ENCODE results near the gene RHOBTB1.
A peak's percentile ranks its signal among the peaks of the same experiment; 100 is the strongest.

RHOBTB1 gene

GRCh38 chr10:60964257-60965235, 20.6 kb upstream of the RHOBTB1 start:
- peak; percentile 25 to 83 for DNase-seq

GRCh38 chr10:60963441-60964256, 19.7 kb upstream of the RHOBTB1 start:
- DNase-seq, result peak in 1 of 2 experiments; percentile 12

GRCh38 chr10:60962946-60963345, 19.0 kb upstream of the RHOBTB1 start:
- DNase-seq, result no peak

- DNase-seq, result no peak
These were observed 16.9 kb upstream of the RHOBTB1 start for GRCh38 chr10:60960913-60961312.

GRCh38 chr10:60960031-60960430, 16.0 kb upstream of the RHOBTB1 start:
- no peak for DNase-seq

GRCh38 chr10:60958892-60959601, 15.1 kb upstream of the RHOBTB1 start:
- no peak for DNase-seq

- DNase-seq, result no peak
These were observed 13.8 kb upstream of the RHOBTB1 start for GRCh38 chr10:60957667-60958221.

GRCh38 chr10:60955957-60956425, 12.0 kb upstream of the RHOBTB1 start:
- no peak for DNase-seq

- no peak for DNase-seq
These were observed 11.3 kb upstream of the RHOBTB1 start for GRCh38 chr10:60955316-60955715.

- no peak for DNase-seq
These were observed 10.1 kb upstream of the RHOBTB1 start for GRCh38 chr10:60954035-60954434.

- no peak for DNase-seq
These were observed 9.4 kb upstream of the RHOBTB1 start for GRCh38 chr10:60953420-60953819.

- DNase-seq, result no peak
These were observed 8.8 kb upstream of the RHOBTB1 start for GRCh38 chr10:60952846-60953220.

- DNase-seq, result no peak
These were observed 8.3 kb upstream of the RHOBTB1 start for GRCh38 chr10:60952067-60952845.

GRCh38 chr10:60951272-60951724, 7.3 kb upstream of the RHOBTB1 start:
- no peak for DNase-seq

- DNase-seq, result no peak
These were observed 6.3 kb upstream of the RHOBTB1 start for GRCh38 chr10:60950300-60950699.

GRCh38 chr10:60948851-60949250, 4.9 kb upstream of the RHOBTB1 start:
- DNase-seq, result no peak

GRCh38 chr10:60944910-60945297, 919 bp upstream of the RHOBTB1 start:
- no peak for DNase-seq

- peak in 1 of 2 experiments; percentile 51 for DNase-seq
These were observed 498 bp downstream of the RHOBTB1 start for GRCh38 chr10:60943316-60944057.

GRCh38 chr10:60942788-60943315, 1.1 kb downstream of the RHOBTB1 start:
- DNase-seq, result no peak

- no peak for DNase-seq
These were observed 1.7 kb downstream of the RHOBTB1 start for GRCh38 chr10:60942134-60942787.
